Measurements from ENCODE around the gene HIVEP3.

DNA sequence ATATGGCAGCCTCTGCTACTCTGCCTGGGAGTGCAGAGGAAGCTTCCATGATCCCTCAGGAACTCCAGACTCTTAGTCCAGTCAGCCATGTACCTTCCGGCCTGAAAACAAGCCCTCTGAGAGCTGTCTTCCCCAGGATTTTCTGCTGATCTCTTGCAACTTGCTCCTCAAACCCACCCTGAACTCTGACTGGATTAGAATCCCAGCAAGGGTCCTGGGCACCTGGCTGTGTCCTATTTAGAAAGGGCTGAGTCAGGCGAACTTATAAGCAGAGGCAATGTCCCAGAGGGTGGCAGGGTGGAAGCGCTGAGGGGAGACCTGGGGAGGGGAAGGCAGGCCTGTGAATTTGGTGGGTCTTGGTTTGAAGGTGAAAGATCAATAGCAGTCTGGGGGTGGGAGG lies 249.8 kb downstream of the HIVEP3 start:
- TF ChIP-seq EZH2 (IDR thresholded peaks at IDR 0.05; ENCODE audit: borderline replicate concordance, low read length): no peak
- TF ChIP-seq, protein P1, sequence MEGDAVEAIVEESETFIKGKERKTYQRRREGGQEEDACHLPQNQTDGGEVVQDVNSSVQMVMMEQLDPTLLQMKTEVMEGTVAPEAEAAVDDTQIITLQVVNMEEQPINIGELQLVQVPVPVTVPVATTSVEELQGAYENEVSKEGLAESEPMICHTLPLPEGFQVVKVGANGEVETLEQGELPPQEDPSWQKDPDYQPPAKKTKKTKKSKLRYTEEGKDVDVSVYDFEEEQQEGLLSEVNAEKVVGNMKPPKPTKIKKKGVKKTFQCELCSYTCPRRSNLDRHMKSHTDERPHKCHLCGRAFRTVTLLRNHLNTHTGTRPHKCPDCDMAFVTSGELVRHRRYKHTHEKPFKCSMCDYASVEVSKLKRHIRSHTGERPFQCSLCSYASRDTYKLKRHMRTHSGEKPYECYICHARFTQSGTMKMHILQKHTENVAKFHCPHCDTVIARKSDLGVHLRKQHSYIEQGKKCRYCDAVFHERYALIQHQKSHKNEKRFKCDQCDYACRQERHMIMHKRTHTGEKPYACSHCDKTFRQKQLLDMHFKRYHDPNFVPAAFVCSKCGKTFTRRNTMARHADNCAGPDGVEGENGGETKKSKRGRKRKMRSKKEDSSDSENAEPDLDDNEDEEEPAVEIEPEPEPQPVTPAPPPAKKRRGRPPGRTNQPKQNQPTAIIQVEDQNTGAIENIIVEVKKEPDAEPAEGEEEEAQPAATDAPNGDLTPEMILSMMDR (IDR thresholded peaks at IDR 0.05; ENCODE audit: low read length): no peak

All from OCI-LY1 (cell line).